Measurements from ENCODE around the gene LMF1.
"Not testable (repeated sequence)": the region's sequence is repeated elsewhere in the genome, so short reads cannot be mapped to it uniquely, and the experiment has no call there.

Gene LMF1

DNA sequence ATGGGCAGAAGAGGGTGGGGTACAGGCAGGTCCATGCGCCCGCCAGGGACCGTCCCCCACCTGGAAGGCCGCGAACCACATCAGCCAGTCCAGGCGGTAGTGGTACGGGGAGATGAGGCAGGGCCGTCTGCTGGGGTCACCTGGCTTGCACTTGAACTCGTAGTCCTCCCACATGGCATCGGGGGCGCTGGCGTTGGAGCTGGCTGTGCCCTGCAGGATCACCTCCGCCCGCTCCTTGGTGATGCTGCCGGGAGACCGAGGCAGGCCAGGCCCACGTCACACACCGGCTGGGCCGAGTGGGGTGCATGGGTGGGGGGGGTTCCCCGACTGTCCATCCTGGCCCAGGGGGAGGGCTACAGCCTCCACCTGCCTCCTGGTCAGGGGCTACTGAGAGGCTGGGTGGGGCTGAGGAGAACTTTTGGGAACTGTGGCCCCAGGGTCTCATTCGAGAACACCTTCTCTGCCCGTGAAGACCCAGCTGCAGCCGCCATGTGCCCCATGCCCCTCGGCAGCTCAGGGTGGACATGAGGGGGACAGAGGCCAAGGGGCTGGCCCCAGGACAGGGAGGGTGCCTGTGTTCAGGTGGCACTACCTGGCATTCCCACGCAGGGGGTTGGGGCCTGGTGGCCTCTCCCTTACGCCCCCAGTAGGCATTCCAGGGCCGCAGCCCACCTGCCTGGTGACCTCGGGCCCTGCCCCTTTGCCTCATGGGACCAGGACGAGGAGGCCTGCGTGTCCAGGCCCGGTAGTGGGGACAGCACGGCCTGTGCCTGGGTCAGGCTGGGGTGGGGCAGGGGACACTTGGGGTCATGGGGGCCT is 100.8 kb downstream of the LMF1 start:
- DNase-seq (ENCODE audit: low read depth in 2 of 2): no peak

DNA sequence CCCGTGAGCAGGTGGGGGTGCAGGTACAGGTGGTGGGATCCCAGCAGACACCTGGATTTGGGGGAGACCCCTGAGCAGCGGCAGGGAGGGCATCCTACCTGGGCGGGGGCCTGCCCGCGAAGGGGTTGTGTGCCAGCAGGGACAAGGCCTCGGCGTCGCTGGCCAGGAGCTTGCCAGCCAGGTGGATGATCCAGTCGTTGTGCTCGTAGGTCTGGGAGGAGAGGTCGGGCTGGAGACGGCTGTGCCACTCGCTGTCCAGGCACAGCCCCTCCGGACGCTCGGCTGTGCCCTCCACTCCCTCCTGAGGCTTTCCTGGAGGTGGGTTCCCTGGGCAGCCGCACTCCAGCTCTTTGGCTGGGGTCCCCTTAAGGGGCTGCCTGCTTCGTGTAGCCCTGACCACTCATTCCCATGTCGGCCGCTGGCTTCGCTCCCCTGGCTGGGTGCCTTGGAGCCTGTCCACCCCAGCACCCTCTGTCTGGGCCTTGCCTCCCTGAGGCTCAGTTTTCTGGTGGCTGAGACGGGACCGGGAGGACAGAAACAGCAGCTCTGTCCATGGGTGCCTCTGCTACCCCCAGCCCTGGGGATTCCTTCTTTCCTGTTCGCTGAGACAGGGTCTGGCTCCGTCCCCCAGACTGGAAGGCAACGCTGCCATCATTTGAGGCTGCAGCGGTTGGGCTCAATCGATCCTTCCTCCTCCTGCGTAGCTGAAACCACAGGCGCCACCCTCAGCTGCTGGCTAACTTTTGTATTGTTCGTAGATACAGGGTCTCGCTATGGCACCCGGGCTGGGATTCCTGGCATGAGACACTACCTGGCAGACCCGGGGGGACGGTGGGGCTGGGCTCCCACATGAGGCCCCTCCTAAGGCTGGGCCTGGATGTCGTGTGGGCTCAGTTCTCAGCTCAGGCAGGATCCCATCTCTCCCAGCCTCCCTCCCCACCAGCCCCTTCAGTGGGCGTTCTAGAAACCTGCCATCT is 101.7 kb downstream of the LMF1 start:
- DNase-seq (ENCODE audit: low read depth in 2 of 2): no peak

DNA sequence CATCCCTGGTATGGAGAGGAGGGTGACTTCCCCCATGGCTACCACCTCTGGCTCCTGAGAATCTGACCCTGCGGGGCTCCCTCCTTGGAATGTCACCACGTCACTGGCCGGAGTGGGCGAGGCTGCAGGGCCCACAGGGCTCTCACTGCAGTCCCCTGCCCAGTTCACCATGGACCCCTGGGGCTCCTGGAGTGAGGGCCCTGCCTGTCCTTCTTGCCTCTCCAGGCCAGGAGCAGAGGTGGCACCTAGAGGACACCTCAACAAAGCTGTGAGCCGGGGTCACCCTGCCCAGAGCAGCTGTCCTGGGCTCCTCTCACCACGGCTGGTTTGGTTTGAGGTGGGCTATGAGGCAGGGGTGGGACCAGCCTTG is 102.4 kb downstream of the LMF1 start:
- no peak for DNase-seq (ENCODE audit: low read depth in 2 of 2)

DNA sequence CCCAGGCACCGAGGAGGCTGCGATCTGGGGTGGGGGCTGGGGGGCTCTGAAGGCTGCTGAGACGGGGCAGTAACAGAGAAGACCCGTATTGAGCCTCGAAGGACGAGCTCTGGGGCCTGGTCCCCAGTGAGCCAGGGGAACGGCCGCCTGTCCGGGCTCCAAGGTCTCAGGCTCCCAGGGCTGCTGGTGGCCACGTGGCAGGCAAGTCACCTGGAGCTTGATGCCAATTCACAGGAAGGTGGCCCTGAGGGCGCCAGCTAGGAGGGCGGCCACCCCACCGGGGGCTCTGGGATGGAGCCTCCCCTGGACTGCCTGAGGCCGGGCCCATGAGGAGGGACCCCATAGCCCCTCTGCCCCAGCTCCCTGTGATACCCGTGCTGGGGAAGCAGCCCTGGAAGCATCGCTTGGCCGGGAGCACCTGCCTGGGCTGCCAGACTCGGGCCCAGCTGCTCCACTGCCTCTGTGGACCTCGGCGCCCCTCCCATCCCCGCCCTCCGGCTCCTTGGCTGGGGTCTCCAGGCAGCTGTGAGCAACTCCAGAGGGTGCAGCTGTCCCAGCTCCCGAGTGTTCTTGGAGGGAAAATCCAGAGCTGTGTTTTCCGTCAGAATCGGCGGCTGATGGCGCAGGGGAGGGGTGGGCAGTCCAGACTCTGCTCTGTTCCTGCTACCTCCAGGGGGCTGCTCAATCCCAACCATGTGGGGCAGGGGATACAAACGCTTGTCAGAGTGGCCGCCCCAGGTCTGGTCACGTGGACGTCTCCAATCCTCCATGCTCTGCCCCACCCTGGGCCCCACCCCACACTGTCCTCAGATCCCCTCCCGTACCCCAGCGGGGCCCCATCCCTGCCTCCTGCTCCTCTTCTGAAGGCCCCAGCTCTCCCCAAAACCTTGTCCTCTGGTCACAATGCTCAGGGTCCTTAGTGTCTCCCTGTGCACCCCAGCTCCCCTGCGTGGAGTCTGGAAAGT is 103.1 kb downstream of the LMF1 start:
- no peak for DNase-seq (ENCODE audit: low read depth in 2 of 2)

DNA sequence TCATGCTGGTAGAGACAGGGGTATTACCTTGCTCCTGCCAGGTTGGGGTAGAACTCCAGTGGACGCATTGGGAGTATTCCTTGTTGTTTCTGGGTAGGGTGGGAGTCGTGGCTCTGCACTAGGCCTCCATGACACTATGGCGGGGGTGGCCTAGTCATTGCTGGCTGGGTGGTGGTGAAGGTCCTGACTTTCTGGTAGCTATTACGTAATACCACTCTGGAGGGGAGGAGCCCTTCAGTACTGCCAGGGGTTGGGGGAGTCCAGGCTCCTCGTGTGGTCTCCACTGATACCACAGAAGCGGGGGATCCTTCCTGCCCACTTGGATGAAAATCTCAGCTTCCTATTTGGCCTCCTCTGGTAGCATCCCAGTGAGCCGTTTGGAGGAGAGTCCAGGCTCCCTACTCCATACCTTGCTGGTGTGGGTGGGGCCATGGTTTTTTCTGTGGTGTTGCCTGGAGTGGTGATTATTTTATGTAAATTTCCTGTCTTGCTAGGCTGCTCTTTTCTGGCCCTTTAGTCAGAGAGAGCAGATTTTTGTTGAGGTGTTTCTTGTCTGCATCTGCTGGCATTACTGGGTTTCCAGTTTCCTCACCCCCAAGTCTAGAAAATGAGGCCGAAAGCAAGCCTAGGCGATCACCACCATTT is 104.4 kb downstream of the LMF1 start:
- no peak for DNase-seq (ENCODE audit: low read depth in 2 of 2)

DNA sequence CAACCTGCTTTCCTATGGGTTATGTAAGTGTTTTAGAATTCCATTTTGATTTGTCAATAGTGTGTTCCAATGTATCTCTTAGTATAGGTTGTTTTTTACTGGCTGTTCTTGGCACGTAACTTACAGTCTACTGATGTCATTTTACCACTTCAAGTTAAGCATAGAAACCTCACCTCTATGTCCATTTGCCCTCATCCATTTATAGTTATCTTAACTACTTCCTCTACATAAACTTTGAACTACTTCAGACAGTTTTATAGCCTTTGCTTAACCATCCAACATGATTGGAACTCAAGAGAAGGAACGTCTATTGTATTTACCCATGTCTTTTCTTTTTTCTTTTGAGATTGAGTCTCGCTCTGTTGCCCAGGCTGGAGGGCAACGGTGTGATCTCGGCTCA is 105.8 kb downstream of the LMF1 start:
- DNase-seq (ENCODE audit: low read depth in 2 of 2): no peak

DNA sequence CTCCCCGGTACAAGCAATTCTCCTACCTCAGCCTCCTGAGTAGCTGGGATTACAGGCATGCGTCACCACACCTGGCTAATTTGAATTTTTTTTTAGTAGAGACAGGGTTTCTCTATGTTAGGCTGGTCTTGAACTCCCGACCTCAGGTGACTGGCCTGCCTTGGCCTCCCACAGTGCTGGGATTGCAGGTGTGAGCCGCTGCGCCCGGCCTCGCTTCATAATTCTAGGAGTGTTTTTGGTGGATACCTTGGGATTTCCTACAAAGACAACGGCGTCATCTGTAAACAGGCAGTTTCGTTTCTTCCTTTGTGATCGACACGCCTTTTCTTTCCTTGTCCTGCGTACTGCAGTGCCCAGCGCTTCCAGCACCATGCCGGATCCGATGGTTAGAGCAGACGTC is 109.3 kb downstream of the LMF1 start:
- no peak for DNase-seq (ENCODE audit: low read depth in 2 of 2)

DNA sequence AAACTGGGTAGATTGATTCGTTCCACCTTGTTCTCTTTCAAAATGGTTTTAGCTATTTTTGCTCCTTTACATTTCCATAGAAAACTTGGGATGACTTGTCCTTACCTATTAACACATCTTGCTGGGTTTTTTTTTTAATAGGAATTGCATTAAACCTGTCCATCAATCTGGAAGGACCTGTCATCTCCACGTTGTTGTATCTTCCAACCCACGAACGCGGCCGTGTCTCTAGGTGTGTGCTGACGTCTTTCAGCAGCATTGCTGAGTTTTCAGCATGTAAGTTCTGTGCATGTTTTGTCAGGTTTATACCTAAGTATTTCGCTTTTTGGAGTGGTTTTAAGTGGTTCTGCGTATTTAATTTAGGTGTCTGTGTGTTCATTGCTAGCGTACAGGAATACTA is 109.9 kb downstream of the LMF1 start:
- DNase-seq (ENCODE audit: low read depth in 2 of 2): no peak

DNA sequence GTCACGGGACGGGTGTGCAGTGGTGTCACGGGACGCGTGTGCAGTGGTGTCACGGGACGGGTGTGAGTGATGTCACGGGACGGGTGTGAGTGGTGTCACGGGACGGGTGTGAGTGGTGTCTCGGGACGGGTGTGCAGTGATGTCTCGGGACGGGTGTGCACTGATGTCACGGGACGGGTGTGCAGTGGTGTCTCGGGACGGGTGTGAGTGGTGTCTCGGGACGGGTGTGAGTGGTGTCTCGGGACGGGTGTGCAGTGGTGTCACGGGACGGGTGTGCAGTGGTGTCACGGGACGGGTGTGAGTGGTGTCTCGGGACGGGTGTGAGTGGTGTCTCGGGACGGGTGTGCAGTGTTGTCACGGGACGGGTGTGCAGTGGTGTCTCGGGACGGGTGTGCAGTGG is 111.8 kb downstream of the LMF1 start:
- DNase-seq (ENCODE audit: low read depth in 2 of 2): not testable (repeated sequence)

DNA sequence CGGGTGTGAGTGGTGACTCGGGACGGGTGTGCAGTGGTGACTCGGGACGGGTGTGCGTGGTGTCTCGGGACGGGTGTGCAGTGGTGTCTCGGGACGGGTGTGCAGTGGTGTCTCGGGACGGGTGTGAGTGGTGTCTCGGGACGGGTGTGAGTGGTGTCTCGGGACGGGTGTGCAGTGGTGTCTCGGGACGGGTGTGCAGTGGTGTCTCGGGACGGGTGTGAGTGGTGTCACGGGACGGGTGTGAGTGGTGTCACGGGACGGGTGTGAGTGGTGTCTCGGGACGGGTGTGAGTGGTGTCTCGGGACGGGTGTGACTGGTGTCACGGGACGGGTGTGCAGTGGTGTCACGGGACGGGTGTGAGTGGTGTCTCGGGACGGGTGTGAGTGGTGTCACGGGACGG is 112.3 kb downstream of the LMF1 start:
- DNase-seq (ENCODE audit: low read depth in 2 of 2): not testable (repeated sequence)

DNA sequence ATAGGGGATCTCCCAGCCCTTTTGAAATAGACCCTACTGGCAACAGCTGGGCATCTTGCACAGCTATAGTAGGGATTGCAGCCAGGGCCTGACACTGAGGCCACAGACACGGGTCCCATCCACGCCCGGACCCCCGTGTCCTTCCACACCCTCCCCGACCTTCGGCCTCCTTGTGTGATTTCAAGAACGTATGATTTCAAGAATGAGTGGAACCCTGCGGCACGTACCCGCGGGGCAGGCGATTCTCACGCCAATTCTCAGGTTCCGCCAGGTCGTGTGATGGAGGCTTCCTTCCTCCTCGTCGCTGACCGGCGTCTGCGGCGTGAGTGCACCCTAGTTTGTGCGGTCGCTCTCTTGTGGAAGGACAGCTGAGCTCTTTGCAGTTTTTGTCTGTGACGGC is 114.0 kb downstream of the LMF1 start:
- DNase-seq (ENCODE audit: low read depth in 2 of 2): no peak

DNA sequence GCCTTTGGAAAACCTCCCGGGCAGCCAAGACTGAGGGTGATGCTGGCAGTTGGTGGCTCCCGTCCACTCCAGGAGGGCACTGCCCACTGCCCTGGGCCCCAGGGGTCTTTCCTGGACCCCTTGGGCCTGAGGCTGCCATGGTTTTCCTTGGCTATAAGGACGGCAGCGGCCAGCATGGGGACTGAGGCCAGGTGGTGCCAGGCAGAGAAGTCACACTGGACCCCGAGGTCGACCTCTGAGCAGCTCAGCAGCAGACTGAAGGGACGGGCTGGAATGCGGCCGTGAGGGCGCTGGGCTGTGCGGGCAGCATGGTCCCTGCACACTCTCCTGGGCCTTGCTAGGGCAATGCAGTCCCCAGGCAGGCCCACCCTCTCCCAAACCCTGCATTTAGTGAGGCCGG is 114.7 kb downstream of the LMF1 start:
- no peak for DNase-seq (ENCODE audit: low read depth in 2 of 2)

DNA sequence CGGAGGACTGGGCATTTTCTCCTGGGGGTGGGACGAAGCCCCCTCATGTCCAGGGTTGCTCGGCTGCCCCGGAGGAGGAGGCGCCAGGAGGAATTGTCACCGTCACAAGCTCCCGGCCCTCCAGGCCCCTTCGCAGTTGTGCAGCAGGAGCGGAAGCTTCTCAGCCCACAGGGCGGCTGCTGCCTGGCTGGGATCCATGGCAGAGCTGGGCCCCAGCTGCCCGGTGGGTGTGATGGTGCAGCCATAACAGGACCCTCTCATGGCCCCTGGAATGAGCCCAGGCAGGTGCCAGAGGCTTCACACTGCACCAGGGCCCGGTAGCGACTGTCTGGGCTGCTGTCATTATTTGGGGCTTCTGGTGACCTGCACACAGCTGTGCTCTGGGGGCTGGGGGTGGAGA is 115.3 kb downstream of the LMF1 start:
- DNase-seq (ENCODE audit: low read depth in 2 of 2): no peak

DNA sequence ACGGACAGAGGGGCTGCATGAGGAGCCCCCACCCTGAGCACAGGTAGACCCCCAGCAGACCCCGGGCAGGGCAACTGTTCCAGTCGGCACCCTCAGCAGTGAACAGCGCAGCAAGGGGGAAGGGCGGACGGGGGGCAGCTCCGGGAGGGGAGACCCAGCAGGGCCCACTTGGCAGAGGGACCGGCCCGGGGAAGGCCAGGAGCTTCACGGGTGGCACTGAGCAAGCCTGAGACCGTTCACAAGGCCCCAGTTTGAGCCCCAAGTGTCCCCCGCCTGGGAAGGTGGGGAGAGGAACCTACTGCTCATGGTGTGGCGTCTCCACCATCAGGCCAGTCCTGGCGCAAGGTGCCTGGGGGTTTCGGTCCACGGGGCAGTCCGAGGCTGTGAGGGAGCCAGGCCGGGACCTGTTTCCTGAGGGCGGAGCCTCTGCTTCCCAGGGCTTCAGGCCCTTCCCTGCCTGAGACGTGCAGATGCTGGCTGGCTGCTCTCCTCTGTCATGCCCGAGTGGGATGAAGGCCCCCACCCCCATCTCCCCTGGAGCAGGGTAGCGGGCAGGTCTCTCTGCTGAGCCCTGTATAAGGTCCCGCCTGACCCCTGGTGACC is 115.9 kb downstream of the LMF1 start:
- DNase-seq (ENCODE audit: low read depth in 2 of 2): no peak

DNA sequence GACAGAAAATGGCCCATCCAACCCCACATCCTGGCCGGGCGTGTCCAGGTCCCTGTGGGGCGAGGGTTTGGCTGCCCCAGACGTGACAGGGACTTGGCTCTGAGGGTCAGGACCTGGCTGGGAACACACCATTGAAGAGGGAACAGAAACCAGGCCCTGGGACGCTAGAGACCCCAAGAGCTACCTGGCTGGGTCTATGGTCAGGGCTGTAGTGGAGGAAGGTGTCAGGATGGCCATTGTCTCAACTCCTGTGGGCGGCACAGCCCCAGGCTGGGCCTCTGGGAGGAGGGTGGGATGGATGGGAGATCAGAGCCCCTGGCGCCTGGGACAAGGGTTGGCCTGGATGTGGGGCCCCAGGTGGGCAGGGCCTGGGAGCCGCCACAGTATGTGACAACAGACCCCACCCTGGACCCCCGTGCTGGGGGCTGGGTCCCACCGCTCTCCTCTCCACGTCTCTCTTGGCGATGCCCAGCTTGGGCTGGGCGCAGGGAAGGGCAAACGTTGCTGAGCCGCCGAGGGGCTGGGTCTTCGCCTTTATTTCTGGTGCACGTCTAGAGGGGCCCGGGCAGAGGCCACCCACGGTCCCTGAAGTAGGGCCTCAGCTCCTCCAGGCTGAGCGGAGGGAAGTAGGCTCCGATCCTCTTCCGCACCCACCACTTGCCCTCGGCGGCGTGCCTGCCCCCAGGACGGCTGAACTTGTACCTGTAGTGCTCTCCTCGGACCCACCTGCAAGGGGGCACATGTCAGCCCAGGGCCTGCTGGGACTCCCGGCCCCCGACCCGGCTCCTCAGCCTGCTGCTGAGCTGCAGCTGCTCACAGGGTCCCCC is 116.6 kb downstream of the LMF1 start:
- no peak for DNase-seq (ENCODE audit: low read depth in 2 of 2)

DNA sequence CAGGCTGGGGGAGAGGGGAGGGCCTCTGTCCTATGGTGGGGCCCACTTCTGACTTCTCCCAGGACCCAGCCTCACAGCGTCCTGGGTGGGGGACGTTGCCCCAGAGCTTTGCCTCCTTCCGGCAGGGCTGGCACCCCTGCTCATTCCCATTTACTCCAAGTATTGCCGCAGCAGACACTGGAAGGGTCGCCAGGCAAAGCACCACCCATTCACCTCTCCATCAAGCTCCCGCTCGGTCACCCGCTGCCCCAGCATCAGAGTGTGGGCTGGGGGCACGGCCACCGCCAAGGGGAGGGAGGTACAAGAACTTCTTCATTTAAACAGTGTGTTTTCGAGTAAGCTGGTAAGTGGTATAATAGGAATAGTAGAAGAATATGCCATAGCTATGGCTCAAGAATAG is 117.5 kb downstream of the LMF1 start:
- DNase-seq (ENCODE audit: low read depth in 2 of 2): no peak

DNA sequence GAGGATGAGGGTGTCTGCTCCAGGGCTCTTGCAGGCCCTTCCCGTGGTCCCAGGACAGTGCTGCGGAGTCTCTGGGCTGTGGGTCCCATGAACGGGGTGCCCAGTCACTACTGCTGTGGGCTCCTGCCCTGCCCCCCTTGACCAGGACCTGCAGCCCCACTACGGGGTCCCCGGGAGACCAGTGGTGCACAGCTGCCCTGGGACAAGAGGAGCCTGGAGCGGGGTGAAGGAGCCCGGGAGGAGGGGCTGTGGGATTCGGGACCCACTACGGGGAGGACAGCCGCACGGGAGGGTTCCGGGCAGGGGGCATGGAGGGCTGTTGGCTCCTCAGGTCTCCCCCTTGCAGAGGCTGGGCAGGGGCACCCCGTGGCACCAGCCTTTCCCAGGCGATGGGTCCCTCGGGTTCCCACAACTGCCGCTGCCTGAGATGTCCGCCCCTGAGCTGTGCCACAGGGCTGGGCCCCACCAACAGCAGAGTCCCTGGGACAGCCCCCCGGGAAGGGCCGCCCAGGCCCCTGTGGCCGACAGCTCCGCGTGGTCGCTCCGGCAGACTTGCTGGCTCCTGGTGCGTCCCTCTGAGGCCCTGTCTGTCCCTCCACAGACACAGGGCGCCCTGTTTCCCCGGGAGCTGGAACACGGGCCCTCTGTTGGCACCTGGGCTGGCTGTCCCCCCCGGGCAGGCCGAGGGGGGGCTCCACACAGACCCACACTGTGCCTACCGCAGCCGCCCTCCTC is 118.2 kb downstream of the LMF1 start:
- DNase-seq (ENCODE audit: low read depth in 2 of 2): no peak

DNA sequence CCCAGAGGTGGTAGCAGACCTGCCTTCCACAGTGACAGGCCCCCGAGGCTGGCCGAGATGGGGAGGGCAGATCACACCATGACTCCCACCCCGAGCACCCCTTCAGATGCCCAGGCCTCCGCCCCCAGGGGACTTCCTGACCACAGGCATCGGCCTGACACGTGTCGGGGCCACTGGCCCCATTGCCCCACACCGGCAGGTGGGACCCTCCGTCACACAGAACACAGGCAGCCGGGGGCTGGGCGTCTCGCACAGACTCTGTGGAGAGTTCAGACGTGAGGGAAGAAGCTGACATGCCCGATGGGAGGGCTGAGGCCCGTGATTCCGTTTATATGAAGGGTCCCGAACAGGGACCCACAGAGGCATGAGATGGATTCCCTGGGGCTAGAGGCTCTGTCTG is 118.9 kb downstream of the LMF1 start:
- no peak for DNase-seq (ENCODE audit: low read depth in 2 of 2)

DNA sequence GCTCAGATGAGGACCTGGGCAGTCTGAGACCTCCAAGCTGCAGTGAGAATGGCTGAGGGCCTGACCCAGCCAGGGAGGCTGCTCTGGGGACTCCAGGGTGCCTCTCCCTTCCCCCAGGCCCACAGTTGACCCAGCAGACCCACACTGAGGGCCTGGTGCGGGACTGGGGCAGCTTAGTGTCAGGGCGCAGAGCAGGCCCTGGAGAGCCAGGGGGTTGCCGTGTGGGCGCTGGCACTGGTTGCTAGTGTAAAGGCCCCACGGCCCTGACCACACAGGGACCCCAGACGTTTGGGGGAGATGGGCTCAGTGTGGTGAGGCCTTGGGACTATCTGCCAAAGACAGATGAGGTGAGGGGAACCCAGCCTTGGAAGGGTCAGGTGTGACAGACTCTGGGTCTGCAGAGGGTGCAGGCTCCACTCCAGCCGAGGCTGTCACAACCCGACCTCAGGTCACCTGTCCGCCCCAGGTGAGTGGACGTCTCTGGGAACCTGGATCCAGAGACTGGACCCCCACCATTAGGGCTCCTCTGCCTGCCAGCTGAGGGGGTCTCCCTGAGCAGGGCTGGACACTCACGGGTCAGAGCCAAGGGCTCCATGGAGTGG is 119.5 kb downstream of the LMF1 start:
- DNase-seq (ENCODE audit: low read depth in 2 of 2): no peak
